GM12872 (cell line): ENCODE results near the gene THTPA.

Experiments used
- CTCF ChIP-seq: IDR thresholded peaks from 3 replicates; pipeline ENCODE4 v1.5.1; 2011; ENCODE audit warnings: low read depth, mild to moderate bottlenecking, low read length, moderate library complexity; ENCODE audit not compliant: insufficient read depth

Gene THTPA

GRCh38 chr14:23550131-23550811 is 5.8 kb upstream of the THTPA start:
- no peak for TF ChIP-seq CTCF

GRCh38 chr14:23550812-23551265 is 5.2 kb upstream of the THTPA start:
- TF ChIP-seq CTCF = no peak

GRCh38 chr14:23551266-23552028 is 4.6 kb upstream of the THTPA start, which contains the start of gene ZFHX2:
Gene ZFHX2, minus strand, starts transcription at chr14:23551765. Its CDS starts 16,440 bp downstream, at chr14:23535325.
- TF ChIP-seq CTCF = no peak

- TF ChIP-seq CTCF = no peak
Measured at GRCh38 chr14:23555533-23555881, 564 bp upstream of the THTPA start.

GRCh38 chr14:23556700-23557440 is 799 bp downstream of the THTPA start:
- TF ChIP-seq CTCF = no peak

GRCh38 chr14:23557521-23557920 is 1.4 kb downstream of the THTPA start:
- TF ChIP-seq CTCF = no peak

GRCh38 chr14:23557946-23558345 is 1.9 kb downstream of the THTPA start:
- no peak for TF ChIP-seq CTCF
